Effector CD8-positive, alpha-beta T cell (primary cell): ENCODE data around the gene AMN1.
"Not testable (repeated sequence)": the region's sequence is repeated elsewhere in the genome, so short reads cannot be mapped to it uniquely, and the experiment has no call there.

ENCODE experiments used
- DNase-seq: peaks from one replicate; lab custom pipeline; 2025; lab: John Stamatoyannopoulos, UW

Gene AMN1

DNA sequence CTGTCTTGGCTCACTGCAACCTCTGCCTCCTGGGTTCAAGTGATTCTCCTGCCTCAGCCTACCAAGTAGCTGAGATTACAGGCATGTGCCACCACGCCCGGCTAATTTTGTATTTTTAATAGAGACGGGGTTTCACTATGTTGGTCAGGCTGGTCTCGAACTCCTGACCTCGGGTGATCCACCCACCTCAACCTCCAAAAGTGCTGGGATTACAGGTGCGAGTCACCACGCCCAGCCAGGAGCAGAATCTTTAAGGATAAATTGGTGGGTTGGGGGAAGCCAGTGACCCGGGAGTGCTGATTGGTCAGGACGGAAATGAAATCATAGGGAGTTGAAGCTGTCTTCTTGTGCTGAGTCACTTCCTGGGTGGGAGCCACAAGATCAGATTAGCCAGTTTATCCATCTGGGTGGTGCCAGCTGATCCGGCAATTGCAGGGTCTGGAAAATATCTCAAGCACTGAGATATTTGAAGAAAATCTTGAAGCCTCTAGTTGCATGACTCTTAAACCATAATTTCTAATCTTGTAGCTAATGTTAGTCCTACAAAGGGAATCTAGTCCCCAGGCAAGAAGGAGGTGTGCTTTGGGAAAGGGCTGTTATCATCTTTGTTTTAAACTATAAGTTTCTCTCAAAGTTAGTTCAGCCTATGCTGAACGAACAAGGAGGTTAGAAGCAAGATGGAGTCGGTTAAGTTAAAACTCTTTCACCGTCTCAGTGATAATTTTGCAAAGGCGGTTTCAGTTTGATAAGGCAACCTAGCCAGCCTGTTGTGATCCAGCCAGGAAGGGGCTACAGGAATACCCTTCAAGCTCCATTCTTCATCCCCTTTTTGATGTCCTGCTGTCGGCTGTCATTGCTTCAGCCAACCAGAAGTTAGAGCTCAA, 5.0 kb upstream of the AMN1 start:
- DNase-seq: not testable (repeated sequence)

DNA sequence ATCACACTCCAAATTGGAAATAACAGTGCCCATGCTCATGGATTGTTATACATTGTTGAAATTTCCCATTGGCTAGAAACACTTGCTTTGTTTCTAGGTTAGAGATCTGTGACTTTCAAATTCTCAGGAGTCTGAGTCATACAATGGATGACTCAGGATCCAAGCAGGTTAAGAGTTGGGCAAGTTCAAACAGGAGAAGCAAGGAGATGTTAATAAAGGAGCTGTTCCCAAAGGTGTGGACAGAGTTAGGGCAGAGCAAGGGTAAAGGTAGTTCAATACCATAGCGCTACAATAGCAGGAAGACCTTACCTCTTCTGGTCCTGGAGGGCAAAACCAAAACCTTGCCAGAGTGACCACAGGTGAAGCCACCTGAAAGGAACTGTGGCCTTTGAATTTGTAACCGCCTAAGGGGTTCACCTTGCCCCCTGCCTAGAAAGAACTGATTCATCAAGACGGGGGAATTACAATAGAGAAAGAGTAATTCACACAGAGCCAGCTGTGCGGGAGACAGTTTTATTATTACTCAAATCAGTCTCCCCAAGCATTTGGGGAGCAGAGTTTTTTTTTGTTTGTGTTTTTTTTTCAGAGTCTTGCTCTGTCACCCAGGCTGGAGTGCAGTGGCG, 4.2 kb upstream of the AMN1 start:
- DNase-seq: no peak

DNA sequence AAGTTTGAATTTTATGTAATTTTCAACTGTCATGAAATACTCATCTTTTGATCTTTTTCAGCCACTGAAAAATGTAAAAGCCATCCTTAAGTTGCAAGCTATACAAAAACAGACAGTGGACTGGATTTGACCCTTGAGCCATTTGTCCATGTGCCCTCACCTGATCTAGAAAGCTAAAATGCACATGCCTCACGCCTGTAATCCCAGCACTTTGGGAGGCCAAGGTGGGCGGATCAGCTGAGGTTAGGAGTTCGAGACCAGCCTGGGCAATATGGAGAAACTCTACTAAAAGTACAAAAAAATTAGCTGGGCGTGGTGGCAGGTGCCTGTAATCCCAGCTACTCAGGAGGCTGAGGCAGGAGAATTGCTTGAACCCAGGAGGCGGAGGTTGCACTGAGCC, 2.4 kb upstream of the AMN1 start:
- not testable (repeated sequence) for DNase-seq

DNA sequence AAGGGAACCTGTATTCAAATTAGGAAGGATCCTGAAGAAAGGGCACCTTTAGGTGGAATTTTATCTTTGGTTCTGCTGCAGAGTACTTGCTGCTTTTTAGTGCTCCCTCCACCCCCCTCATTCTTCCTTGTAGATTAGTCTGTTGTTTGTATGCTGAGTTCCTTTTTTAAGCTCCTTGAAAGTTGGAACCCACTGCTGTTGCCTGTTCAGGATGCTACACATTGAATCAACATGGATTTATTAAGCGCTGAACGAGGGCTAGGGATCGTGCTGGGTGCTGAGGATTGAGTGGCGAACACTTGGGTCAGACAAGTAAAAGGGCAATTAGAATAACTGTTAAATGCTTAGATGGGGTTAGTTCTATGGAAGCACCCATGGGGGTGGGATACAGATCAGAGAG, 884 bp upstream of the AMN1 start:
- no peak for DNase-seq

DNA sequence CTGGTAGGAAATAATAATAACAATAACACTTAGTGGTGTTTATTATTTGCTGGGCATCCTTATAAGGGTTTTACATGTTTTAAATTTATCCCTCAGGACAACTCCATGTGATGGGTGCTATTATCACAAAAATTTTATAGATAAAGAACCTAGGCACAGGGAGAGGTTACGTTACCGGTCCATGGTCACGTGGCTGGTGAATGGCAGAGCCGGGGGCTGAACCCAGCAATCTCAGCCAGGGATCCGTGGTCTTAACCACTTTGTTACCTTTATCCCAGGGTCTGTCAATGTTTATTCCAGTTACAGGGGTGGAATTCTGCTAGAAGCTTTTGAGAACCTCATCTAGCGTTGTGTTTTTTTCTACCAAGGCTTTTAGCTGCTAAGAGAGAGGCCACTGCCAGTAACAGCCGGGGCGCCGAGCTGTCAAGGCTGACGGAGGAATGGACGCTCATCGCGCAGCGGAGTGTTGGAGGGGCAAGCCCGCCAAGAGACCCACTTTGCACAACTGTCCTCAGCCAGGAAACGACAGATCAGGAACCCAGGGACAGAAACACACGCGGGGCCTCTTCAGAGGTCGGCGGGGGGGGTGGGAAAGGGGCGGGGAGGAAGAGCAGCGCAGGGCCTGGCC, 418 bp downstream of the AMN1 start:
- no peak for DNase-seq

DNA sequence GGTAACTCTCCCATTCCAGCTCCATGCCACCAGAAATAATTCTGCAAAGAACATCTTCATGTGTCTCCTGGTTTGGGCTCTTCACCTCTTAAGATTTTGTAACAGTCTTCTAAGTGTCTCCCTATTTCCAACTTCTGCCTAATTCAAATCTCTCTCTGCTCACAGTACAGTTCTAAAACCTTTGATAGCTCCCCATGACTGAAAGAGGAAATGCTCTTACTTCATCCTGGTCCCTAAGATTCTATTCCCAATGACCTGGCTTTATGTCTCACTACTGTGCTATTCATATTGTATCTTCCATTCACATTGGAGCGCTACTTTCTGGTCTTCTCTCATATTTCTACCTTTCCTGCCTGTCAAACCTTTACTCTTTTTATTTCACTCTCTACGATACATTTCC, 1.6 kb downstream of the AMN1 start:
- DNase-seq: no peak

DNA sequence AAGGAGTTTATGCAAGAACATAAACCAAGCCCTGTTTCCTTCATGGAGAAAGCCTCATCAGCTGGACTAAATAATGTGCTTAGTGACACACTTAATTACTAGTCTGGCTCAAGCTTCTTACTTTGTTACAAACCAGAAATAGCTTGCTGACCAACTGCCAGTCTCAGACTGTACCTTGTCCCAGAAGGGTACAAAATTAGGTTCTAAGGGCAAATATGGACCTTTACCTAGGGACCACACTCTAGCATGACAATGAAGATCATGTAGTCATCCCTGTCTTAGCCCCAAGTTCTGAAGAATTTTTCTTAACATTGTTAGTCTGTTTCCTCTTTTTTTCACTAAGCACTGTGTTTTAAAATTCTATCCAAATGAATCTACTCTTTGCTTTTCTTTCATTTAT, 2.2 kb downstream of the AMN1 start:
- no peak for DNase-seq

DNA sequence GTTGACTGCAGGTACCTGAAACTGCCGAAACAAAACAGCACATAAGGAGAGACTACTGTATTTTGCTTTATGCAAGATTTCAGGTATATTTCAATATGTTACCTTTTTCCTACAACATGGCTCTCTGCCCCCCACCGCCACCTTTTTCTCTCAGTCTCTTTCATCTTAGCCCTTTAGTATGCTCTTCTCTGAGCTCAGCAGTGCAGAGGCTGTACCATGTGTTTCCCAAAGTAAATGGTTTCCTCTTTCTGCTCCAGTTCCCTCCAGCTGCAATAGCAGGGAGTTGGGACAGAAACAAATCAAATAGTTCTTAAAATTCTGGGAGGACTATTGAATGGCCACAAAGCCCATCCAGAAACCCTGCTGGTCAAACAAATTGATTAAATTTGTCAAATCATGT, 4.3 kb downstream of the AMN1 start:
- no peak for DNase-seq

DNA sequence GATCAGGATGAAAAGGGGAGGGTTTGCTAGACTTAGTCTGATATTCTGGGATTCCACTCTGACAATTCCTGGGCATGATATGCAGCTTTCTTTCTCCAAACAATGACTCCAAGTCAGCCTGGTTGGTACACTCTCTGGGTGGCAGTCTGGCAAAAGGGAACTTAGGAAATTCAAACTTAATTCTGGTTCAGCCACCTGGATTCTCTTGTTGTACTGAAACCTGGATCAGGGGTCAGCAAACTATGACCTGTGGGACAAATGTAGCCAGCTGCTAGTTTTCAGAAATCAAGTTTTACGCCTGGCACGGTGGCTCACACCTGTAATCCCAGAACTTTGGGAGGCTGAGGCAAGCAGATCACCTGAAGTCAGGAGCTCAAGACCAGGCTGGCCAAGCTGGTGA, 6.2 kb downstream of the AMN1 start:
- no peak for DNase-seq

DNA sequence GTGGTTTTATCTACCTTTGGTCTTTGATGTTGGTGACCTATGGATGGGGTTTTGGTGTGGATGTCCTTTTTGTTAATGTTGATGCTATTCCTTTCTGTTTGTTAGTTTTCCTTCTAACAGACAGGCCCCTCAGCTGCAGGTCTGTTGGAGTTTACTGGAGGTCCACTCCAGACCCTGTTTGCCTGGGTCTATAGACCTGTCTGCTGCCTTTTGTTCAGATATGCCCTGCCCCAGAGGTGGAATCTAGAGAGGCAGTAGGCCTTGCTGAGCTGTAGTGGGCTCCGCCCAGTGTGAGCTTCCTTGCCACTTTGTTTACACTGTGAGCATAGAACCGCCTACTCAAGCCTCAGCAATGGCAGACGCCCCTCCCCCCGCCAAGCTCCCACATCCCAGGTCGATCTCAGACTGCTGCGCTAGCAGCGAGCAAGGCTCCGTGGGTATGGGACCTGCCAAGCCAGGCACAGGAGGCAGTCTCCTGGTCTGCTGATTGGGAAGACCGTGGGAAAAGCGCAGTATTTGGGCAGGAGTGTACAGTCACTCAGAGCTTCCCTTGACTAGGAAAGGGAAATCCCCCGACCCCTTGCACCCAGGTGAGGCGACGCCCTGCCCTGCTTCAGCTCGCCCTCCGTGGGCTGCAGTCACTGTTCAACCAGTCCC, 10.2 kb downstream of the AMN1 start:
- not testable (repeated sequence) for DNase-seq

DNA sequence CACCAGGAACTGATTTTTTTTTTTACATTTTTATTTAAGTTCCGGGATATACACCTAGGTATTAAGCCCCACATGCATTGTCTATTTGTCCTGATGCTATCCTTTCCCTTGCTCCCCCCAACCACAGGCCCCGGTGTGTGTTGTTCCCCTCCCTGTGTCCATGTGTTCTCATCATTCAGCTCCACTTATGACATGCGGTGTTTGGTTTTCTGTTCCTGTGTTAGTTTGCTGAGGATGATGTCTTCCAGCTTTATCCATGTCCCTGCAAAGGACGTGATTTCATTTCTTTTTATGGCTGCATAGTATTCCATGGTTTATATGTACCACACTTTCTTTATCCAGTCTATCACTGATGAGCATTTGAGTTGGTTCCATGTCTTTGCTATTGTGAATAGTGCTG, 11.8 kb downstream of the AMN1 start:
- DNase-seq: not testable (repeated sequence)

DNA sequence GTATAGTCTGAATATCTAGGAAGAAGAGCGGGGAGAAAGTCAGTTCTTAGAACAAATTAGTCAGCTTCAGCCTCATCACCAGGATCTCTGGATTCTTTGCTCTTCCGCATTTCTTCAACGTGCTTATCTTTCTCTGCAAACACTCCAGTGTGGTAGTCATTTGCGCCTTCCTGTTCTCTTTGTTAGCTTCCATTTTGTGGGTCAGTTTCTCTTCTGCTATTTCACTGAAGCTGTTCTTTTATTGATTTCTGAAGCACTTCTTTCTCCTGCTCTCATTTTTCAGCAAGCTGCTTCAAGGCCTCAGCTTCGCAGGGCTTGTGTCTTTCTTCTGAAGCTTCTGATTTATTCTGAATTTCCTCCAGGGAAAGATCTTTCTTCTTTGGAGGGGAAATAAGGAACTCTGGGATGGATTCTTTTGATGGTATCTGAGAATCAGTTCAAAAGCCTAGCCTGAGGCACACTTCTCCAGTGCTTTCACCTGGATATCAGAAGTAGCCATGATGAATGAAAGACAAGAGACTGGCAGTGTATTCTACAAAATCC, 13.5 kb downstream of the AMN1 start:
- DNase-seq: no peak

DNA sequence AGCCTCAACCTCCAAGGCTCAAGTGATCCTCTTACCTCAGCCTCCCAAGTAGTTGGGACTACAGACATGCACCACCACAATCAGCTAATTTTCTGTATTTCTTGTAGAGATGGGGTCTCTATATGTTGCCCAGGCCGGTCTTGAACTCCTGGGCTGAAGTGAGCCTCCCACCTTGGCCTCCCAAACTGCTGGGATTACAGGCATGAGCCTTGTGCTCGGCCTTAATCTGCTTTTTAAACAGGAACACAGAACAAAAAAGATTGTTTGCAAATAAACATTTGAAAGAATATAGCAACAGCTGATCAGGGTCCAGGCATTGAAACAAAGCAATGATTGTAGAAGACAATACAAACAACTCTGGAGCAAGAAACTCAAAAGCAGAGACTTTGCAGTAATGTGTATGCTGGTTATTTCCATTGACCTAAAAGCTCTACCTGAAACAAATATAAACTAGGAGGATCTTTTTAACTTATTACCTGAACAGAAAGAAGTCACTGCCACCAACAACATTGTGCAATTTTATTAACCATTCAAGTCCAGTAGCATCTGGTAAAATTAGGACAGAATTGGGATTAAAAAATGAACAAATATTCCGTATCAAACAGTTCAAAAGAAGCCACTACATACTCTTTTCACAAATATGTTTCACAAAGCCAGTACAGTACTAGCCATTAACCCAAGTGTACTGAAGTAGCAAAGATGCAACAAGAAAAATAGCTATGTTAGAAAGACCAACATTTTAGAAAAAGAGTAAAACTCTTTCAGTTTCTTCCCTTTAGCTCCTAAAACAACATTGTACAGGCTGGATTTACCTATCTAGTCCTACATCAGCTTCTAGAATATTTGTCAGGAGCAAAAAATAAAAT, 14.2 kb downstream of the AMN1 start:
- no peak for DNase-seq

DNA sequence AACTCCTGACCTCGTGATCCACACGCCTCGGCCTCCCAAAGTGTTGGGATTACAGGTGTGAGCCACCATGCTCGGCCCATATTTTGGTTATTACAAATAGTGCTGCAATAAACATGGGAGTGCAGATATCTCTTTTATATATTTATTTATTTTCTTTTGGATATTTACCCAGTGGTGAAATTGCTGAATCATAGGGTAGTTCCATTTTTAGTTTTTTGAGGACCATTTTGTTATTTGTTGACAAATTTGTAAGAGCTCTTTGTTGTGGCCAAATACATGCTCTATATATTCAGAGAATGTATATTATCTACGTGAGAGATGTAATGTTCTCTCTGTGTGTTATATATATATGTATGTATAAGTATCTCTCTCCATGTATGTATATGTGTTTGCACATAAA, 15.9 kb downstream of the AMN1 start:
- no peak for DNase-seq

DNA sequence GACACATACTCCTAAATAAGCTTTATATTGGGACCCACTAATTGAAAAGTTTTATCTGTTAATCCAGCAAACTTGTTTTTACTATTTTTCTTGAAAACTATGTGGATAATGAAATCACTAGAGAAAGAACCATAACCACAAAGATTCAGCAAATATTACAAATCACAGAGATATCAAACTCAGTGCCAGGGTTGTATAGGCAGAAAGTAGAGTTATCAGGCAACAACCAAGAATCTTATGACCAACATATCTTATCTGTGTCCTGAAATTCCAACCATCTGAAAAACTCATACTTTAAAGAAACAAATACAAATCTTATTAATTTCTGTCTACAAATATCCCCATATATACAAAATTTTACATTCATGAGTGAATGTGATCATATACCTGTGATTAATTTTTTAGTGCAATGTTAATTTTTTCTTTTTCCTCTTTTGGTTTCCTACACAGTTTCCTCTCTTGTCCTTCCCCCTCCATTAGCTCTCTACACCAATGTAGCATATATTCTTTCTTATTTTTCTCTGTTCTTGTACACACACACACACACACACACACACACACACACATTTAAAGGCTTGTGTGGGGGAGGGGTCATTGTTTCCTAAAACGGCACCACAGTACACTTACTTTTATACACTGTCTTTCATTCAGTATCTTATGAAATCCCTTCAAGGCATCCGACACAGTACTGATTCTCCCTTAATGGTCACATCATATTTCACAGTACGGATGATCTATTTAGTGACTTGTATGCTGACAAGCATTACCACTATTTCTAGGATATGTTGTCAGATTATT, 18.6 kb downstream of the AMN1 start:
- DNase-seq: no peak

DNA sequence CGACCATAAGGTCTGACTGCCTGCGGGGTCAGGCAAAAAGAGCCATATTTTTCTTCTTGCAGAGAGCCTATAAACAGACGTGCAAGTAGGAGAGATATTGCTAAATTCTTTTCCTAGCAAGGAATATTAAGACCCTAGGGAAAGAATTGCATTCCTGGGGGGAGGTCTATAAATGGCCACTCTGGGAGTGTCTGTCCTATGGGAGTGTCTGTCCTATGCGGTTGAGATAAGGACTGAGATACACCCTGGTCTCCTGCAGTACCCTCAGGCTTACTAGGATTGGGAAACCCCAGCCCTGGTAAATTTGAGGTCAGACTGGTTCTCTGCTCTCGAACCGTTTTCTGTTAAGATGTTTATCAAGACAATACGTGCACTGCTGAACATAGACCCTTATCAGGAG, 20.7 kb downstream of the AMN1 start:
- DNase-seq: not testable (repeated sequence)

DNA sequence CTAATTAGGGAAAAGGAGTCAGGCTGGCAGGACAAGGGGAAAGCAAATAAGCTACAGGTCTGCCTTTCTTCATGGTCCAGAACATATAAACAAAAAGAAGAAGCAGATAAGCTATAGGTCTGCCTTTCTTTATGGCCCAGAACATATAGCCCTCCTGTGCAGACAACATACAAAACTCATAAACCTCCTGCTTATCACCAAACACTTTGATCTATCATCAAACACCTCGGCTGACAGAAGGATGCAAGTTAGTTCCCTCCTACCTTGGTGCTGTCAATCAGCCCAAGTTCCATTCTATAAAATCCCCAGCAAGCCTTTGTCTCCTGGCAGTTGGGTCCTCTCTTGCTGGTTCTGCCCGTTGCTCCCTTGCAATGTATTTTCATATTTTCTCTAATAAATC, 23.2 kb downstream of the AMN1 start:
- DNase-seq: no peak

DNA sequence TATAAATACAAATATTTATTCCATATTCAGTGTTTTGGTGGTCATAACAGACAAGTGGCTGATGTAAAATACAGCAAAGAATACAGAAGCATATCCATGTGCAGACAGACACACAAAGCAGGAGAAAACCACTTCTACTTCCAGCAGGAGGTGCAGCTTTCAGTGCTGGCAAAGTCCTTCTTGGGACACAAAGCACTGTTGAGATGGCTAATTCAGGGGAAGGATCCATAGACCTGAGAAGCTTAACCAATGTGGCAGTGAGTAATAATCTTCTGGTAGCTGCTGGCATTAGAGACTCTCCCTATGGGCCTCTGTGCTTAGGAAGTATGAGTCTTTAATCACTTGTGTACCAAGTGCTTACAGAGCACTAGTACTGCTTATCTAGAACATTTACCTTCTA, 26.8 kb downstream of the AMN1 start:
- DNase-seq: no peak

DNA sequence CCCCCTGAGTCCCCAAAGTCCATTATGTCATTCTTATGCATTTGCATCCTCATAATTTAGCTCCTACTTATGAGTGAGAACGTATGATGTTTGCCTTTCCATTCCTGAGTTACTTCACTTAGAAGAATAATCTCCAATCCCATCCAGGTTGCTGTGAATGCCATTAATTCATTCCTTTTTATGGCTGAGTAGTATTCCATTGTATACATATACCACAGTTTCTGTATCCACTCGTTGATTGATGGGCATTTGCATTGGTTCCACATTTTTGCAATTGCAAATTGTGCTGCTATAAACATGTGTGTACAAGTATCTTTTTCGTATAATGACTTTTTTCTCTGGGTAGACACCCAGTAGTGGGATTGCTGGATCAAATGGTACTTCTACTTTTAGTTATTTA, 38.9 kb downstream of the AMN1 start:
- DNase-seq: not testable (repeated sequence)

DNA sequence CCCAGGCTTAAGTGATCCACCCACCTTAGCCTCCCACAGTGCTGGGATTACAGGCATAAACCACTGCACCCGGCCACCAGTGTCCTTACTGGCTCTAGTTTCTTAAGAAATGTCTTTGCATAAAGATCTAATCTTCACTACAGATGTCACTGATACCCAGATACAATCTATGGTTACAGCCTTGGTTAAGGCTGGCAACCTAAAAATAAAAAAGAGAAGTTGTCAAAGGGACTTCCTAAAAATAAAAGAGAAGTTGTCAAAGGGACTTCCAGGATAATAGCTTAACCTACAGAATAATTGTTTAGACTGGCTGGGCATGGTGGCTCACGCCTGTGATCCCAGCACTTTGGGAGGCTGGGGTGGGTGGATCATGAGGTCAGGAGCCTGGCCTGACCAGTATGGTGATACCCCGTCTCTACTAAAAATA, 41.7 kb downstream of the AMN1 start:
- DNase-seq: no peak
